Breast epithelium (tissue), 4 donors: ENCODE results near the gene RERE. TPM values are rescaled to one million over a fixed set of nuclear protein-coding genes. Genes with fewer than 3 reads are reported as not detected.
A peak's percentile ranks its signal among the peaks of the same experiment; 100 is the strongest.

Experiments used
- DNase-seq, 2 donors: peaks; one replicate each; pipeline ENCODE4 v3.0.0-alpha.2; 2019; ENCODE audit warnings: low spot score in 2 of 2
- H3K27ac ChIP-seq, 2 donors: fragments of 200-600 bp; sonication (generic) in 1 of 2; one replicate each; pipeline ENCODE4 v1.5.1; 2016 to 2019; ENCODE audit warnings: mild to moderate bottlenecking in 1 of 2
- H3K27me3 ChIP-seq, 2 donors: fragments of 200-600 bp; sonication (generic) in 1 of 2; one replicate each; pipeline versions ENCODE4 v1.5.1 to v1.6.0; 2017 to 2019; ENCODE audit warnings: control low read depth in 1 of 2, mild to moderate bottlenecking in 1 of 2
- H3K36me3 ChIP-seq: fragments of 200-600 bp; one replicate; pipeline ENCODE4 v1.5.1; 2019
- H3K4me1 ChIP-seq, 2 donors: fragments of 200-600 bp; sonication (generic); one replicate each; pipeline ENCODE4 v1.5.1; 2016 to 2019; ENCODE audit warnings: control low read depth in 1 of 2
- H3K4me3 ChIP-seq, 3 donors: fragments of 200-600 bp; sonication (generic); 1 replicate in 2 of 3; 2 replicates in 1 of 3; pipeline ENCODE4 v1.5.1; 2016 to 2019; ENCODE audit warnings: mild to moderate bottlenecking in 3 of 3, moderate library complexity in 2 of 3
- H3K9me3 ChIP-seq, 2 donors: fragments of 200-600 bp; sonication (generic) in 1 of 2; one replicate each; pipeline ENCODE4 v1.5.1; 2016 to 2019; ENCODE audit warnings: control low read depth in 1 of 2
- CTCF ChIP-seq, 3 donors: fragments of 450-650 bp; IDR thresholded peaks; one replicate each; pipeline ENCODE4 v1.5.1; 2016 to 2017; ENCODE audit warnings: antibody characterized with exemption in 3 of 3, mild to moderate bottlenecking in 3 of 3, moderate library complexity in 3 of 3
- POLR2A ChIP-seq: fragments of 450-650 bp; IDR thresholded peaks from one replicate; pipeline ENCODE4 v1.6.1; 2016; ENCODE audit warnings: antibody characterized with exemption, mild to moderate bottlenecking, moderate library complexity
- POLR2AphosphoS5 ChIP-seq, 3 donors: sonication (generic); formaldehyde crosslinking; IDR thresholded peaks; one replicate each; pipeline ENCODE4 v1.6.1; 2017; ENCODE audit warnings: antibody characterized with exemption in 3 of 3
- intact Hi-C: fragments of 100-400 bp; cut with DNase I; formaldehyde crosslinking; loops from one replicate; pipeline ENCODE4 v1.15.1; 2023; ENCODE audit warnings: low total_unique reads
- total RNA-seq, 3 donors: library from RNA; depleted of rRNA; stranded (reverse); fragments of >200 nt; gene quantifications; one replicate each; pipeline ENCODE4 v1.1.0, GENCODE V29; 2016

The RERE gene
- total RNA-seq, 3 donors from 2014 or later, result 65.8 to 166 (median 123) TPM

- Histone ChIP-seq H3K4me1 (peaks cover 0 to 2% of the 10 kb centered on the region in 2 donors), H3K27me3 (no peaks in the 10 kb centered on the region), H3K36me3 (peaks cover 11% of the 10 kb centered on the region), H3K9me3 (no peaks in the 10 kb centered on the region), H3K4me3 (no peak overlapping the region), H3K27ac (peak overlapping the region in 1 of 2 donors; percentile 25)
- intact Hi-C loops, result no loop called here
- DNase-seq, result no peak
- TF ChIP-seq POLR2A (no peak), CTCF (IDR thresholded peaks at IDR 0.05) (no peak), POLR2AphosphoS5 (IDR thresholded peaks at IDR 0.05) (no peak)
These were observed 456.1 kb downstream of the RERE start for GRCh38 chr1:8361198-8361849.

GRCh38 chr1:8360493-8361197 is 456.8 kb downstream of the RERE start:
- H3K36me3 ChIP-seq, result peaks cover 18% of the 10 kb centered on the region
- intact Hi-C loops, result no loop called here
- no peak overlapping the region for H3K4me3 ChIP-seq
- H3K27me3 ChIP-seq, result no peaks in the 10 kb centered on the region
- no peak for TF ChIP-seq POLR2AphosphoS5 (IDR thresholded peaks at IDR 0.05)
- no peak for TF ChIP-seq POLR2A
- TF ChIP-seq CTCF (IDR thresholded peaks at IDR 0.05), result no peak
- no peaks in the 10 kb centered on the region for H3K9me3 ChIP-seq
- no peak for DNase-seq
- peaks cover 0 to 2% of the 10 kb centered on the region in 2 donors for H3K4me1 ChIP-seq
- H3K27ac ChIP-seq, result peak overlapping the region in 1 of 2 donors; percentile 25

- Histone ChIP-seq H3K4me3 (no peak overlapping the region), H3K9me3 (no peaks in the 10 kb centered on the region), H3K36me3 (peaks cover 18% of the 10 kb centered on the region), H3K27me3 (no peaks in the 10 kb centered on the region), H3K27ac (peak overlapping the region in 1 of 2 donors; percentile 58), H3K4me1 (peaks cover 0 to 2% of the 10 kb centered on the region in 2 donors)
- DNase-seq, result no peak
- intact Hi-C loops, result no loop called here
- no peak for TF ChIP-seq POLR2AphosphoS5 (IDR thresholded peaks at IDR 0.05)
- TF ChIP-seq CTCF (IDR thresholded peaks at IDR 0.05), result no peak
- no peak for TF ChIP-seq POLR2A
These were observed 457.6 kb downstream of the RERE start for GRCh38 chr1:8359617-8360481.

GRCh38 chr1:8358897-8359616 is 458.4 kb downstream of the RERE start:
- TF ChIP-seq POLR2A, result no peak
- no peak for TF ChIP-seq CTCF (IDR thresholded peaks at IDR 0.05)
- TF ChIP-seq POLR2AphosphoS5 (IDR thresholded peaks at IDR 0.05), result no peak
- H3K4me1 ChIP-seq, result peaks cover 0 to 2% of the 10 kb centered on the region in 2 donors
- intact Hi-C loops, result no loop called here
- H3K36me3 ChIP-seq, result peaks cover 18% of the 10 kb centered on the region
- H3K27ac ChIP-seq, result peak overlapping the region in 1 of 2 donors; percentile 58
- no peaks in the 10 kb centered on the region for H3K9me3 ChIP-seq
- H3K4me3 ChIP-seq, result no peak overlapping the region
- DNase-seq, result no peak
- no peaks in the 10 kb centered on the region for H3K27me3 ChIP-seq
